ENCODE data around the gene FBRSL1.
"Not testable (repeated sequence)": the region's sequence is repeated elsewhere in the genome, so short reads cannot be mapped to it uniquely, and the experiment has no call there.

Gene FBRSL1

DNA sequence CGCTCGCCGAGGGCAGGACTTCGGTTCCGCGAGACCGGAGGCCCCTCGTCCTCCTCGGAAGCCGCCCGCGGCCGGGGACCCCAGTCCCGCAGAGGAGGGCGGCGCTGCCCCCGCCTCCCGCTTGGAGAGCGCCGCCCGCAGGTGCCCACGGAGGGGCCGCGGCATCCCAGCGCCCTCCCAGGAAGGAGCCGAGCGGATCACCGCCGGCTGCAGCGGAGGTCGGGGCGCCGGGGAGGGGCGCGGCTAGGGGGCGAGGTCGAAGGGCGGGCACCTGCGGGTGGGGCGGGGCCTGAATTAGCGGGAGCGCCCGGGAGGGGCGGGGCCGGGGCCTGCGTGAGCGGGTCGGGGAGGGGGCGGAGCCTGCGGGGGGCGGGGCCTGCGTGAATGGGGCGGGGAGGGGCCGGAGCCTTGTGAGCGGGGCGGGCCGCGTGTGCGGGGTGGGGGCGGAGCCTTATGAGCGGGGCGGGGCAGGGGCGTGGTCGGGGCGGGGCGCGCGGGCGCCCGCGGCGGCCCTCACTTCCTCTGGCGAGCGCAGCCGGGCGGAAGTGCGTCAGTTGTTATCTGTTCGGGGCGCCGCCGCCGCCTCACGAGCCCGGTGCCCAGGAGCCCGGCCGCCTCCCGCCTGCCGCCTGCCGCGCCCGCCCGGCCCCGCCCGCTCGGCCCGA is at the start of gene FBRSL1:
Gene FBRSL1, plus strand, starts transcription at position 550 of the 665 bp plus-strand sequence.
- in situ Hi-C loops (cut with MboI; ENCODE audit: low sequenced_read_pairs): no loop called here

- in situ Hi-C loops (cut with MboI; ENCODE audit: low sequenced_read_pairs): not testable (repeated sequence)
Measured at GRCh38 chr12:132440420-132440819, 49.5 kb upstream of the FBRSL1 start.

- in situ Hi-C loops (cut with MboI; ENCODE audit: low sequenced_read_pairs): no loop called here
Measured at GRCh38 chr12:132441871-132442863, 47.8 kb upstream of the FBRSL1 start.

DNA sequence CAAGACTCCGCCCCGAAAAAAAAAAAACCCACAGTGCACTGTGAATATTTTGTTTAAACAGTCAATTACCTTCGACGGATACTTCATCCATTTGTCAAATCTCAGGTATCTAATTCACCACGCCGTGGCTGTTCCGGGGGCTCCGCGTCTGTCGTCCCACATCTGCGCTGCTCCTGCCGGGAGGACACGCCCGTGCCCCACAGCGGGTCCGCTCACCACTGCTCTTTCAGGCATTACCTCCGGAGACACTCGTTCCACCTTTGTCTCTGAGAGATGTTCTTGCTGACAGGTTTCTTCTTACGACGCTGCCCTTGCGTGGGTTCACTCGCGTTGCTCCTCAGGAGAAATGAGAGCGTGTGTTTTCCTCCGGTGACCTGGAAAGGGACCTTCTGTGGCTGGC is 46.9 kb upstream of the FBRSL1 start:
- in situ Hi-C loops (cut with MboI; ENCODE audit: low sequenced_read_pairs): no loop called here

GRCh38 chr12:132444283-132444682 is 45.7 kb upstream of the FBRSL1 start:
- in situ Hi-C loops (cut with MboI; ENCODE audit: low sequenced_read_pairs): no loop called here

GRCh38 chr12:132444957-132445883 is 44.7 kb upstream of the FBRSL1 start:
- in situ Hi-C loops (cut with MboI; ENCODE audit: low sequenced_read_pairs): no loop called here

GRCh38 chr12:132445884-132446632 is 43.9 kb upstream of the FBRSL1 start:
- in situ Hi-C loops (cut with MboI; ENCODE audit: low sequenced_read_pairs): no loop called here

GRCh38 chr12:132446633-132447326 is 43.2 kb upstream of the FBRSL1 start:
- in situ Hi-C loops (cut with MboI; ENCODE audit: low sequenced_read_pairs): no loop called here

- in situ Hi-C loops (cut with MboI; ENCODE audit: low sequenced_read_pairs): no loop called here
Measured at GRCh38 chr12:132447327-132447720, 42.6 kb upstream of the FBRSL1 start.

GRCh38 chr12:132447731-132448462 is 42.1 kb upstream of the FBRSL1 start:
- in situ Hi-C loops (cut with MboI; ENCODE audit: low sequenced_read_pairs): no loop called here

GRCh38 chr12:132448463-132448820 is 41.5 kb upstream of the FBRSL1 start:
- in situ Hi-C loops (cut with MboI; ENCODE audit: low sequenced_read_pairs): no loop called here

DNA sequence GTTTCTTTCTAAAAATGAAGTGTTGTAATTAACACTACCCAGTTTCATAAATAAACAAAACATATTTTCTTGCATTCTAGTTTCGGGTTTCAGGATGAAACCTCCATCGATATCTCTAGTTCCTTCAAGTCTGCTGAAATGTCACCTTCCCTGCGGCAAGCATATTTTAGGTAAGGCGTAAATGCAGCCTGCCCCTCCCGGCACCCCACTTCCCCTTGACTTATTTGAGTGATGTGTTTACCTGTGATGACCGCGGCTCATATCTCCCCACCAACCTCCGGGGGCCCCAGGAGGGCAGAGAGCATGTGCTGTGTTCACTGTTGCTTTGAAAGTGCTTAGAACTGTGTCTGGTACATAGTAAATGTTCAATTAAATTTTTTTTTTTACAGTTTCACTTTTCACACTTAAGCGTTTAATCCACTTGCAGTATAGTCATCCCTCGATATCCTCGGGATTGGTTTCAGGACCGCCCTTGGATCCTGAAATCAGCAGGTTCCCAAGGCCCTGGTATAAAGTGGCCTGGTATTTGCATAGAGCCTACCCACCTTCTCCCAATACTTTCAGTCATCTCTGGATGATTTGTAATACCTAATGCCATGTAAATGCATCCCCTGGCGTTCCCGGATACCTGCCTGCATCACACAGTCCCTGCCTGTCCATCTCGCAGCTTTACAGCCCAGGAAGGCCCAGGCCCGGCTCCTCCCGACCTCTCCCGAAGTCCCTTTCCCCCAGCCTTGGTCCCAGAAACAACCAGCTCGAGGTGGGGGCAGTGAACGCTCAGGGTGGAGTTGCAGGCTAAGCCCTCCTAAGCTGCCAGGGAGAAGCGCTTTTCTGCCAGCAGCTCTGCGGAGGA is 40.2 kb upstream of the FBRSL1 start:
- in situ Hi-C loops (cut with MboI; ENCODE audit: low sequenced_read_pairs): no loop called here

DNA sequence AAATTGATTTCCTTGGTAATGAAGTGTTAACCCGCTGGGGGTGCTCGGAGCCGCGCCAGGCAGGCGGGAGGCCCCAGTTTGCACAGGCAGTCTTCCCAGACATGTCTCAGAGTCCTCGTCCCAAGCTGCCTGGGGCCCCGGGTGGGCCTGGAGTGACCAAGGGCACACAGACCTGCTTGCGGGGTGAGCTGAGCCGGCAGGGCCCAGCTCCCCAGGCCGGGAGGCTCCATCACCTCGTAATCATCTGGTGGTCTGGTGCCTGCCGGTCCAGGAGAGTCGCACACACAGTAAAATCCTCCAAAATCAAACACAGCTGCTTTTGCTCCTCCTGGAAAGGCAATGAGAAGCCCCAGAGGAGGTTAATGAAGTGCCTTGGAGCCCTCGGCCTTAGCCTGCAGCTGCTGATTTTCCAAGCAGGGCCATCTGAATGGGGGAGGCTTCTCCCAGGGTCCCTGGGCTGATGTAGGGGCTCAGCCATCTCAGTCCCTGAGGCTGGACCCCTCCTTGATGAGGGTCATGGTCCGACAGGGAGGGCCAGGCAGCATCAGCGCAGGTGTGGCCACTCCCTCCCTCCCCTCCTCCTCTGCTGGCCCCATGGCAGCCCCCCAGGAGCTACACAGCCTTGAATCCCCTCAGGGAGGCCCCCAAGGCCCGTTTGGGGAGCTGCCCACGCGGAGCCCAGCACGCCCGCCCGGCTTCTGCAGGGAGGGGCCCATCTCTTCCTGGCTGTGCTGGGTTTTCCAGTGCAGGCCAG is 39.4 kb upstream of the FBRSL1 start:
- in situ Hi-C loops (cut with MboI; ENCODE audit: low sequenced_read_pairs): no loop called here

- in situ Hi-C loops (cut with MboI; ENCODE audit: low sequenced_read_pairs): no loop called here
Measured at GRCh38 chr12:132451172-132451835, 38.6 kb upstream of the FBRSL1 start.

GRCh38 chr12:132451836-132452195 is 38.1 kb upstream of the FBRSL1 start:
- in situ Hi-C loops (cut with MboI; ENCODE audit: low sequenced_read_pairs): no loop called here

DNA sequence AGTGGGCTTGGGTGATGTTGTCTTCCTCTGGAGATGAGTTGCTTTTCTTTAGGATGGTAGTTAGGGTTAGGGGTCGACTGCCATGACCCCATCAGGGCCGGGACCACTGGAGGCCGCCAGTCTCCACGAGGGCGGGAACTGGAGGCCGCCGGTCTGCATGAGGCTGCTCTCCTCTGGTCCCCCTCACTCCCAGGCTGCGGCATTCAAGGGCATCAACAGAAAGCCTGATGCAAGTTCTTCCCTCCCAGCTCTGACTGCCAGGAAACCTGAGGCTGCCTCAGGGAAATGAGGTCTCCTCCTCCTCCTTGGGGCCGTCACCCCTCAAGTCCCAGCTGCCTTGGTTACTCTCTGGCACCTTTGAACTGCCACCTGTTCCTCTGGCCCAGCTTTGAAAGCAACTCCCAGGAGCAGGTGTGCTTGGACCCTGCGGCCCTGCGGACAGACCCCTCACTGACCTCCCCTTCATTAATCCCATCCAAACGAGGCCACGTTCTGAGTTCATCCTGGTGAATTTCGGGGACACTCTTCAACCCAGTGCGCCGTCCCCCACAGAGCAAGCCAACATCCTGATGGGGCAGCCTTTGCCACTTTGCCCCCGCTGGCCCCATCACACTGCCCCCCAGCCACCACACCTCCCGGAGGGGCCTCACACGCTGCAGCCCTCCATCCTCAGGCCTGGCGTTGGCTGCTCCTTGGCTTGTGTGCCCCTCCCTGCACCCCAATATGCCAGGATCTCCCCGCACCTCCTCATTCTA is 37.2 kb upstream of the FBRSL1 start:
- in situ Hi-C loops (cut with MboI; ENCODE audit: low sequenced_read_pairs): no loop called here
